PC-3 (cell line): ENCODE measurements around the gene SIGLEC15.

Experiments used
- EZH2 ChIP-seq: fragments of 300-600 bp; sonication (generic); IDR thresholded peaks from one replicate; pipeline ENCODE4 v1.6.1; 2017; ENCODE audit warnings: antibody characterized with exemption, mild to moderate bottlenecking, low read length; ENCODE audit not compliant: unreplicated experiment
- TF ChIP-seq, protein P1 (sequence below): fragments of 300-600 bp; sonication (generic); conservative IDR thresholded peaks from 2 replicates; pipeline ENCODE4 v1.5.1; 2017; ENCODE audit warnings: antibody characterized with exemption, low read depth, mild to moderate bottlenecking, low read length

DNA sequence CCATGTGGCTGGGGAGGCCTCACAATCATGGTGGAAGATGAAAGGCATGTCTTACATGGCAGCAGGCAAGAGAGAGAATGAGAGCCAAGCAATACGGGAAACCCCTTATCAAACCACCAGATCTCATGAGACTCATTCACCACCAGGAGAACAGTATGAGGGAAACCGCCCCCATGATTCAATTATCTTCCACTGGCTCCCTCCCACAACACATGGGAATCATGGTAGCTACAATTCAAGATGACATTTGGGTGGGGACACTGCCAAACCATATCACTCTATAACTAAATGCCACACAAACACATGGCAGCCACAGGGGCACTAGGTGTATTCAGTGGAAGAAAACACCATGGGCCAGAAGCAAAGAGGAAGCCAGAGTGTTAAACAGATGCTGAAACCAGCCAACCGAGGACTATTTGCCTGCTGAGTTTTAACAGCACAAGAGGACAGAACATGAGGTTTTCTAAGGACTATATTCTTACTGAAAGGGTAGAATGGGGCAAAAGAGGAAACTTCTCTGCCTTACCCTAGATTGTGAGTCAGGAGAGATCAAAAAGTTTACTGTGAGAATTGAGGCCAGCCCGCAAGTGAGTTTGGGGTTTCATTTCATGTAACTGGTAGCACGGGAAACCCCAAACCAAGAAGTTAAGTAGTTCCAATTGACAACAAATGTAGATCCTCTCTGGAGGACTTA lies 49.2 kb downstream of the SIGLEC15 start:
- TF ChIP-seq, protein P1, sequence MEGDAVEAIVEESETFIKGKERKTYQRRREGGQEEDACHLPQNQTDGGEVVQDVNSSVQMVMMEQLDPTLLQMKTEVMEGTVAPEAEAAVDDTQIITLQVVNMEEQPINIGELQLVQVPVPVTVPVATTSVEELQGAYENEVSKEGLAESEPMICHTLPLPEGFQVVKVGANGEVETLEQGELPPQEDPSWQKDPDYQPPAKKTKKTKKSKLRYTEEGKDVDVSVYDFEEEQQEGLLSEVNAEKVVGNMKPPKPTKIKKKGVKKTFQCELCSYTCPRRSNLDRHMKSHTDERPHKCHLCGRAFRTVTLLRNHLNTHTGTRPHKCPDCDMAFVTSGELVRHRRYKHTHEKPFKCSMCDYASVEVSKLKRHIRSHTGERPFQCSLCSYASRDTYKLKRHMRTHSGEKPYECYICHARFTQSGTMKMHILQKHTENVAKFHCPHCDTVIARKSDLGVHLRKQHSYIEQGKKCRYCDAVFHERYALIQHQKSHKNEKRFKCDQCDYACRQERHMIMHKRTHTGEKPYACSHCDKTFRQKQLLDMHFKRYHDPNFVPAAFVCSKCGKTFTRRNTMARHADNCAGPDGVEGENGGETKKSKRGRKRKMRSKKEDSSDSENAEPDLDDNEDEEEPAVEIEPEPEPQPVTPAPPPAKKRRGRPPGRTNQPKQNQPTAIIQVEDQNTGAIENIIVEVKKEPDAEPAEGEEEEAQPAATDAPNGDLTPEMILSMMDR, result no peak
- TF ChIP-seq EZH2, result no peak
